ENCODE data around the gene ZFAND3. TPM values are rescaled to one million over a fixed set of nuclear protein-coding genes. Genes with fewer than 3 reads are reported as not detected.
"Not testable (repeated sequence)": the region's sequence is repeated elsewhere in the genome, so short reads cannot be mapped to it uniquely, and the experiment has no call there.

ZFAND3 gene
- total RNA-seq, 1 donor from 2014 or later = 56.3 TPM

GRCh38 chr6:38117281-38117680 is 297.8 kb downstream of the ZFAND3 start:
- no peak for ATAC-seq (ENCODE audit: low read depth)
- Mint-ChIP-seq H3K9me3 (no peaks in the 10 kb centered on the region), H3K36me3 (ENCODE audit: low read depth) (peaks cover 81% of the 10 kb centered on the region), H3K27ac (no peak overlapping the region), H3K4me1 (no peaks in the 10 kb centered on the region), H3K4me3 (no peak overlapping the region), H3K27me3 (no peaks in the 10 kb centered on the region)
- CTCF ChIA-PET = no interaction called here
- intact Hi-C loops (cut with micrococcal nuclease) = no loop called here
- no peak for TF ChIP-seq CTCF (IDR thresholded peaks at IDR 0.05)
- POLR2A ChIA-PET = interaction anchor here (0.6 kb wide), 1 partner anchor 455 kb away, joined by 3 read pairs; no protein-coding TSS in a partner anchor
- no peak for DNase-seq

GRCh38 chr6:38118791-38119365 is 299.4 kb downstream of the ZFAND3 start:
- no peak overlapping the region for H3K27ac Mint-ChIP-seq
- intact Hi-C loops (cut with micrococcal nuclease) = no loop called here
- H3K9me3 Mint-ChIP-seq = no peaks in the 10 kb centered on the region
- H3K4me1 Mint-ChIP-seq = no peaks in the 10 kb centered on the region
- TF ChIP-seq CTCF (IDR thresholded peaks at IDR 0.05) = no peak
- CTCF ChIA-PET = no interaction called here
- POLR2A ChIA-PET = no interaction called here
- peaks cover 86% of the 10 kb centered on the region for H3K36me3 Mint-ChIP-seq (ENCODE audit: low read depth)
- no peak overlapping the region for H3K4me3 Mint-ChIP-seq
- H3K27me3 Mint-ChIP-seq = no peaks in the 10 kb centered on the region
- no peak for DNase-seq
- no peak for ATAC-seq (ENCODE audit: low read depth)

- H3K27ac Mint-ChIP-seq = no peak overlapping the region
- intact Hi-C loops (cut with micrococcal nuclease) = no loop called here
- no peaks in the 10 kb centered on the region for H3K4me1 Mint-ChIP-seq
- CTCF ChIA-PET = no interaction called here
- POLR2A ChIA-PET = interaction anchor here (0.6 kb wide), 1 partner anchor 30 kb away, joined by 3 read pairs; no protein-coding TSS in a partner anchor
- H3K27me3 Mint-ChIP-seq = no peaks in the 10 kb centered on the region
- DNase-seq (no peak), ATAC-seq (ENCODE audit: low read depth) (no peak)
- no peaks in the 10 kb centered on the region for H3K9me3 Mint-ChIP-seq
- H3K36me3 Mint-ChIP-seq (ENCODE audit: low read depth) = peaks cover 84% of the 10 kb centered on the region
- TF ChIP-seq CTCF (IDR thresholded peaks at IDR 0.05) = no peak
- H3K4me3 Mint-ChIP-seq = no peak overlapping the region
Observed at GRCh38 chr6:38119516-38119915, 300.0 kb downstream of the ZFAND3 start.

GRCh38 chr6:38124224-38124926 is 304.8 kb downstream of the ZFAND3 start:
- intact Hi-C loops (cut with micrococcal nuclease) = loop anchor here (10.0 kb wide), 1 partner anchor 330 kb away; no protein-coding TSS in a partner anchor

GRCh38 chr6:38127284-38127683 is 307.8 kb downstream of the ZFAND3 start:
- intact Hi-C loops (cut with micrococcal nuclease) = loop anchor here (10.0 kb wide), 1 partner anchor 332 kb away; no protein-coding TSS in a partner anchor
- ATAC-seq (ENCODE audit: low read depth) (no peak), DNase-seq (no peak)
- no peak overlapping the region for H3K27ac Mint-ChIP-seq
- H3K4me1 Mint-ChIP-seq = peaks cover 2% of the 10 kb centered on the region
- TF ChIP-seq CTCF (IDR thresholded peaks at IDR 0.05) = no peak
- CTCF ChIA-PET = no interaction called here
- POLR2A ChIA-PET = no interaction called here
- H3K9me3 Mint-ChIP-seq = peaks cover 6% of the 10 kb centered on the region
- no peaks in the 10 kb centered on the region for H3K27me3 Mint-ChIP-seq
- peaks cover 57% of the 10 kb centered on the region for H3K36me3 Mint-ChIP-seq (ENCODE audit: low read depth)
- H3K4me3 Mint-ChIP-seq = no peak overlapping the region

More at GRCh38 chr6:38124224-38124926, 304.8 kb downstream of the ZFAND3 start:
- H3K27me3 Mint-ChIP-seq; POLR2A ChIA-PET; H3K27ac Mint-ChIP-seq; H3K4me1 Mint-ChIP-seq; H3K9me3 Mint-ChIP-seq; ATAC-seq (ENCODE audit: low read depth); DNase-seq; H3K4me3 Mint-ChIP-seq; CTCF ChIA-PET: not testable (repeated sequence)
- H3K36me3 Mint-ChIP-seq (ENCODE audit: low read depth) = peaks cover 72% of the 10 kb centered on the region
